DND-41 (cell line): ENCODE results near the gene TMEM63B.

Experiments used
- ATAC-seq: fragments of 200-7000 bp; cut with Tn5 transposase; 3 replicates; pipeline ENCODE4 v1.9.1; 2021; ENCODE audit warnings: low read depth; ENCODE audit not compliant: insufficient read depth
- DNase-seq: peaks from one replicate; pipeline ENCODE4 v3.0.0-alpha.2; 2020
- H2AFZ ChIP-seq: 2 replicates; pipeline ENCODE4 v1.6.0; 2012; ENCODE audit warnings: low read depth, low read length
- H3K27ac ChIP-seq: 2 replicates; pipeline ENCODE4 v1.5.1; 2012; ENCODE audit warnings: low read length, inconsistent platforms
- H3K27me3 ChIP-seq: fragments of 200-600 bp; sonication (generic); 2 replicates; pipeline ENCODE4 v1.6.0; 2012; ENCODE audit warnings: low read length, mild to moderate bottlenecking, inconsistent platforms; ENCODE audit not compliant: insufficient read depth, poor library complexity
- H3K36me3 ChIP-seq: 2 replicates; pipeline ENCODE4 v1.5.1; 2012; ENCODE audit warnings: low read length, inconsistent platforms; ENCODE audit not compliant: insufficient read depth
- H3K4me1 ChIP-seq: 2 replicates; pipeline ENCODE4 v1.5.1; 2012; ENCODE audit warnings: mild to moderate bottlenecking, low read length; ENCODE audit not compliant: insufficient read depth
- H3K4me2 ChIP-seq: 2 replicates; pipeline ENCODE4 v1.6.0; 2012; ENCODE audit warnings: mild to moderate bottlenecking, moderate library complexity, low read length, inconsistent platforms; ENCODE audit not compliant: insufficient read depth
- H3K4me3 ChIP-seq, 2 experiments: fragments of 200-600 bp in 1 of 2; shearing (Covaris generic) in 1 of 2; 2 replicates each; pipeline ENCODE4 v1.5.1; 2012 to 2016; ENCODE audit warnings: inconsistent platforms in 2 of 2, low read length in 2 of 2, mild to moderate bottlenecking in 2 of 2, low read depth in 1 of 2, moderate library complexity in 1 of 2
- H3K79me2 ChIP-seq: 2 replicates; pipeline ENCODE4 v1.6.0; 2012; ENCODE audit warnings: low read length, inconsistent platforms; ENCODE audit not compliant: insufficient read depth
- H3K9ac ChIP-seq: 2 replicates; pipeline ENCODE4 v1.6.0; 2012; ENCODE audit warnings: low read depth, mild to moderate bottlenecking, inconsistent platforms, low read length, moderate library complexity
- H3K9me3 ChIP-seq: 2 replicates; pipeline ENCODE4 v1.5.1; 2012; ENCODE audit warnings: low read length, moderate library complexity, mild to moderate bottlenecking, inconsistent platforms; ENCODE audit not compliant: insufficient read depth, severe bottlenecking
- H4K20me1 ChIP-seq: 2 replicates; pipeline ENCODE4 v1.6.0; 2012; ENCODE audit warnings: low read length; ENCODE audit not compliant: insufficient read depth
- EZH2 ChIP-seq: IDR thresholded peaks from 3 replicates; pipeline ENCODE4 v1.6.1; 2012; ENCODE audit warnings: borderline replicate concordance, low read depth, mild to moderate bottlenecking, moderate library complexity, low read length, inconsistent platforms; ENCODE audit not compliant: severe bottlenecking
- TF ChIP-seq, protein P1 (sequence below): IDR thresholded peaks from 2 replicates; pipeline ENCODE4 v1.5.1; 2012; ENCODE audit warnings: borderline replicate concordance, low read length, moderate library complexity, mild to moderate bottlenecking; ENCODE audit not compliant: poor library complexity, severe bottlenecking; ENCODE audit errors: extremely low read depth

Gene TMEM63B

DNA sequence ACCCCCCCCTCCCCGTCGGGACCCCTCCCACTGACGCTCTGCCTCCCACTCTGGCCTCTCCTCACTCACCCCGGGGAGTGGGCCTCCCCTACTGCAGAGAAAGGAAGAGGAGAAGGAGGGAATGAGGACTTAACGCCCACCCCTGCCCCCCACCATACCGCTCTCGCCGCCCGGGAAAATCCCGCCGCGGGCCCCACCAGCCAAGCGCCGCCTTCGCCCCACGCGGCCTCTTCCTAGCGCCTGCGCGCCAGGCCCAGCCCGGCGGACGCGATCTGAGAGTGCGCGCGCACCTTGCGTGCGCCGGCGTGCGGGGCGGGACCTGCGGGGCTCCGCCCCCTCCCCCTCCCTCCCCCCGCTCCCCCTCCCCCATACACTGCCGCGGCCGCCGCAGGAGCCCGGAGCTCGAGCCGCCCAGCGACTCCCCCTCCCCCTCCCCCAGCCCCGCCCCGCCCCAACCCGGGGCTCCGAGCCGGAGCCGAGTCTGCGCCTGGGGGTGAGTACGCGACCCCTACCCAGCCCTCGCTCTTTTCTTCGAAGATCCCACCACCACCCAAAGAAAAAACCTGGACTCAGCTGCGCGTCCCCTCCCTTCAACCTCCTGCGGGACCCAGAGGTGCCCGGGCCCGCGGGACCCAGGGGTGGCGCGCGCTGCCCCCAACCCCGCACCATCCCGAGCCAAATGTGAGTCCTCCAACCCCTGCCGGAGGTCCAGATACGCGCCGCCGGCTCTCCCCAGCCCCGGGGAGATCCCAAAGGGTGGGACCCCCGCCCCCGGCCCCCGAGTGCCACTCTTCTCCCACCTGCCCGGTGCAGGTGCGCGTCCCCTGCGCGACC is at the start of gene TMEM63B, which contains the start of gene MRPL14:
TSS of gene TMEM63B (plus strand) at position 369 of the 834 bp plus-strand sequence. CDS start 7,031 bp downstream, outside the sequence.
TSS of gene MRPL14 (minus strand) at position 267 of the 834 bp plus-strand sequence. CDS start 10,841 bp downstream, outside the sequence.
- Histone ChIP-seq H3K27ac (peak within 1 kb of the TSS; percentile 83), H3K4me3 (peak within 1 kb of the TSS; percentile 67 to 81; a peak in 3 of 4 replicates), H3K79me2 (peaks cover 53% of the 10 kb centered on the region), H4K20me1 (peaks cover 46% of the 10 kb centered on the region; the same call in 1 of the 2 replicates), H3K36me3 (0 out of 2 replicates have a peak, but pooled peaks cover 4% of the 10 kb centered on the region), H3K4me1 (peaks cover 54% of the 10 kb centered on the region), H3K9me3 (no peaks in the 10 kb centered on the region), H2AFZ (peak within 1 kb of the TSS; percentile 79), H3K9ac (peak within 1 kb of the TSS; percentile 75), H3K27me3 (no peaks in the 10 kb centered on the region), H3K4me2 (peak within 1 kb of the TSS; percentile 82)
- peak; percentile 88 for DNase-seq
- peak; percentile 86 for ATAC-seq
- TF ChIP-seq, protein P1, sequence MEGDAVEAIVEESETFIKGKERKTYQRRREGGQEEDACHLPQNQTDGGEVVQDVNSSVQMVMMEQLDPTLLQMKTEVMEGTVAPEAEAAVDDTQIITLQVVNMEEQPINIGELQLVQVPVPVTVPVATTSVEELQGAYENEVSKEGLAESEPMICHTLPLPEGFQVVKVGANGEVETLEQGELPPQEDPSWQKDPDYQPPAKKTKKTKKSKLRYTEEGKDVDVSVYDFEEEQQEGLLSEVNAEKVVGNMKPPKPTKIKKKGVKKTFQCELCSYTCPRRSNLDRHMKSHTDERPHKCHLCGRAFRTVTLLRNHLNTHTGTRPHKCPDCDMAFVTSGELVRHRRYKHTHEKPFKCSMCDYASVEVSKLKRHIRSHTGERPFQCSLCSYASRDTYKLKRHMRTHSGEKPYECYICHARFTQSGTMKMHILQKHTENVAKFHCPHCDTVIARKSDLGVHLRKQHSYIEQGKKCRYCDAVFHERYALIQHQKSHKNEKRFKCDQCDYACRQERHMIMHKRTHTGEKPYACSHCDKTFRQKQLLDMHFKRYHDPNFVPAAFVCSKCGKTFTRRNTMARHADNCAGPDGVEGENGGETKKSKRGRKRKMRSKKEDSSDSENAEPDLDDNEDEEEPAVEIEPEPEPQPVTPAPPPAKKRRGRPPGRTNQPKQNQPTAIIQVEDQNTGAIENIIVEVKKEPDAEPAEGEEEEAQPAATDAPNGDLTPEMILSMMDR = no peak
- TF ChIP-seq EZH2 = no peak

DNA sequence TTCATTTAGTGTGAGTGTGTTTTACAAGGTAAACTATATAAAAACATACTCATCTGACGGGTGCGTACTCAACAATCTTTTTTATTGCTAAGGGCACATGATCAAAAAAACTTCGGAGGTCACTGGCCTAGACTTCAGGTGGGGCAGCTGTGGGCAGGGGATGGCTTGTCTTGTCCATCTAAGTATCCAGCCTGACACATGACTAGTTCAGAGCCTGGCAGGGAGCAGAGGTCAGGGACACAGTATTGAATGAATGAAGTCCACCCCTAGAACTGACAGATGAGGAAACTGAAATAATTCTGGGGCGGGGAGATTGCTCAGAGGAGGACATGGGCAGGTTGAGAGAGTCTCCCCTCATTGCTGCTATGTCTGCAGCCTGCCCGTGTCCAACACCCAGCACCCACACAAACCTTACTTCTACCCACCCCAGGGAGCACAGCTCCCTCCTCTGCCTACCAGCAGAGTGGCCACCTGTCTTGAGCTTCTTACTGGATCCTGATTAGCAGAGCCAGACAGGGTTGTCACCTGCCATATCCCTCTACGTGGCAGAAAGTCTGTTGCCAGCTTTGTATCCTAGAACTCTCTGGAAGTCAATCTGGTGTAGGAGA is 49.0 kb upstream of the TMEM63B start:
- no peaks in the 10 kb centered on the region for H3K36me3 ChIP-seq
- H3K9ac ChIP-seq = no peak overlapping the region
- H3K9me3 ChIP-seq = no peaks in the 10 kb centered on the region
- H3K4me1 ChIP-seq = peaks cover 19% of the 10 kb centered on the region
- ATAC-seq (no peak), DNase-seq (no peak)
- no peak overlapping the region for H3K27ac ChIP-seq
- H3K27me3 ChIP-seq = no peaks in the 10 kb centered on the region
- H3K79me2 ChIP-seq = no peaks in the 10 kb centered on the region
- H3K4me2 ChIP-seq = no peak overlapping the region
- H2AFZ ChIP-seq = no peak overlapping the region
- no peaks in the 10 kb centered on the region; the same call in 1 of the 2 replicates for H4K20me1 ChIP-seq
- H3K4me3 ChIP-seq = no peak overlapping the region
- TF ChIP-seq EZH2 = no peak

DNA sequence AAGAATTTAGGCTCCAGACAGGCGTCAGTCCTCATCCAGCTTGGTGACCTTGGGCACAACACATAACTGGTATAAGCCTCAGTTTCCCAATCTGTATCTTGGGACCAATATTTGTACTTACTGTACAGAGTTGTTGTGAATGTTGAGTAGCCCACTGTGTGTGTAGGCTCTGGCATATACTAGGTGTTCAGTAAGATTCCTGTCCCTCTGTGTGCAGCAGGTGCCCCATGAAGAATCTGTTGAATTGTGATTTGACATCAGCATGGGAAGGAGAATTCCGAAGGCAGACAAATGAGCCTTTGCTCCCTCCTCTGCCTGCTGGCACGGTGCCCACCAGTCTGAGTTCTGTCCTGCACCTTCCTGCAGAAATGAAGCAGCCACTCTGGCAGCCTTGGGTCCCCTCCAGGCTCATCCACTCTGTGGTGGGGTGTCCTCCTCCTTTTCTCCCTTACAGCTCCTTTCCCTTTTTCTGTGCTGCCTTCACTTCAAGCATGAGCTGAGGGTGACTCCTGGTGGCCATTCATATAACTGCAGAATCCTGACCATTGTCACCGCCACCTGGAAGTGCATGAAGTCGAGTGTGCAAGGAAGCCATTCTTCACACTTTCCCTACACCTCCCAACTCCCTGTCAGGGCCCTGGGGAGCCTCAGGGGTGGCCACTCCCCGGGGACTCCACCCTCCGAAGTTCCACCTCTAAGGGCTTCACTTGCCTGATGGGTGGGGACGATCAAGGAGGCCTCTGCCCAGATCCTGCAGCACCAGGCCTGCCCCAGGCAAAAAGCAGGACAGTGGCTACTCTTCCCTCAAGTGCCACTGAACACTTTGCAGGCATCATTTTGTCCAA is 48.3 kb upstream of the TMEM63B start:
- Histone ChIP-seq H3K4me3 (no peak overlapping the region), H3K27me3 (no peaks in the 10 kb centered on the region), H3K4me1 (peaks cover 12% of the 10 kb centered on the region), H3K9ac (no peak overlapping the region), H3K79me2 (no peaks in the 10 kb centered on the region), H4K20me1 (peaks cover 2% of the 10 kb centered on the region), H2AFZ (peak overlapping the region; percentile 48; the same call in 1 of the 2 replicates), H3K9me3 (no peaks in the 10 kb centered on the region), H3K36me3 (no peaks in the 10 kb centered on the region), H3K4me2 (no peak overlapping the region), H3K27ac (no peak overlapping the region)
- TF ChIP-seq, protein P1 = peak; percentile 93
- TF ChIP-seq EZH2 = no peak
- DNase-seq = peak; percentile 83
- peak; percentile 72 for ATAC-seq
